GM21528 (cell line): ENCODE results near the gene CD2AP.
A peak's percentile ranks its signal among the peaks of the same experiment; 100 is the strongest.
"Not testable (repeated sequence)": the region's sequence is repeated elsewhere in the genome, so short reads cannot be mapped to it uniquely, and the experiment has no call there.

Source experiments
- ATAC-seq: cut with Tn5 transposase; IDR thresholded peaks from one replicate; pipeline ENCODE4 v1.9.1; 2021; ENCODE audit warnings: mild to moderate bottlenecking, moderate library complexity; ENCODE audit not compliant: unreplicated experiment, low FRiP score

Gene CD2AP, protein sequence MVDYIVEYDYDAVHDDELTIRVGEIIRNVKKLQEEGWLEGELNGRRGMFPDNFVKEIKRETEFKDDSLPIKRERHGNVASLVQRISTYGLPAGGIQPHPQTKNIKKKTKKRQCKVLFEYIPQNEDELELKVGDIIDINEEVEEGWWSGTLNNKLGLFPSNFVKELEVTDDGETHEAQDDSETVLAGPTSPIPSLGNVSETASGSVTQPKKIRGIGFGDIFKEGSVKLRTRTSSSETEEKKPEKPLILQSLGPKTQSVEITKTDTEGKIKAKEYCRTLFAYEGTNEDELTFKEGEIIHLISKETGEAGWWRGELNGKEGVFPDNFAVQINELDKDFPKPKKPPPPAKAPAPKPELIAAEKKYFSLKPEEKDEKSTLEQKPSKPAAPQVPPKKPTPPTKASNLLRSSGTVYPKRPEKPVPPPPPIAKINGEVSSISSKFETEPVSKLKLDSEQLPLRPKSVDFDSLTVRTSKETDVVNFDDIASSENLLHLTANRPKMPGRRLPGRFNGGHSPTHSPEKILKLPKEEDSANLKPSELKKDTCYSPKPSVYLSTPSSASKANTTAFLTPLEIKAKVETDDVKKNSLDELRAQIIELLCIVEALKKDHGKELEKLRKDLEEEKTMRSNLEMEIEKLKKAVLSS

GRCh38 chr6:47477497-47478232 is at the start of gene CD2AP:
CD2AP (plus strand) TSS chr6:47477789; CDS start chr6:47478245, 456 bp downstream.
- peak; percentile 81 for ATAC-seq

GRCh38 chr6:47428288-47428687 is 49.3 kb upstream of the CD2AP start:
- ATAC-seq: no peak

GRCh38 chr6:47428746-47429664 is 48.6 kb upstream of the CD2AP start:
- ATAC-seq: no peak

DNA sequence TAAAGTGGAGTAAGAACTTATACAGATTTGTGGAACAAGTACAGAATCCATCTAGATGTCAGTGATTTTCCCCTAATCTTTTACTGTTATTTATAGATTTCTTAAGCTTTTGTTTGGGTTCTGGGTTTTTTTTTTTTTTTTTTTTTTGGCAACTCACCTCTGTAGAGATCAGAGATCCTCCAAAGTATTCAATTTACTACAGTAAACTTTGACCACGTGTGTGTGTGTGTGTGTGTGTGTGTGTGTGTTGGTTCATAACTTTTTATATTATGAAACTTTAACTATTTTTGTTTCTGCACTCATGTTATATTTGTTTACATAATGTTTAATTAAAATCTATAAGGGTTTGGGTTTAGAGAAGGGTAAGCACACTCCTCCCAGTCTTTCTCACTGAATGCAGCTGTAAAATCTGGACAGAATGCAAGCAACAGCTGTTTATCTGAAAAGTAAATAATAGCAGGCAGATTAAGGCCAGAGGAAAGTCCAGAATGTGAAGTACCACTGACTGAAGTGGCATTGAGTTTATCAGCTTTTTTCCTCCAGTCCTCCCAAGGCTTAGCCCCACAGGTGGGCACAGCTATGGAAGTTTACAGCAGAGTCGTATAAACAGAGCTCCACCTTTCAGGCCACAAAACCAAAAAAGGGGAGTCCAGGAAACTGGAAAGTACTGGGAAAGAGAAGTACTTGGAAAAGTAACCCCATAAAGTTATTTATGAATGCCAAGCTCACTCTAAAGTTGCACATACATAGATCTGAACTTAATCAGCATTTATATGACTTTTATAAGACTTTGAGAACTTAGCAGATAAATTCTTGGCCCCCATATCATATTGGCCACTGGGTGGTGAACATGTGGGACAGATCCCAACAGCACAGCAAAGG is 43.0 kb upstream of the CD2AP start:
- ATAC-seq: no peak

GRCh38 chr6:47435254-47435612 is 42.4 kb upstream of the CD2AP start:
- ATAC-seq: no peak

DNA sequence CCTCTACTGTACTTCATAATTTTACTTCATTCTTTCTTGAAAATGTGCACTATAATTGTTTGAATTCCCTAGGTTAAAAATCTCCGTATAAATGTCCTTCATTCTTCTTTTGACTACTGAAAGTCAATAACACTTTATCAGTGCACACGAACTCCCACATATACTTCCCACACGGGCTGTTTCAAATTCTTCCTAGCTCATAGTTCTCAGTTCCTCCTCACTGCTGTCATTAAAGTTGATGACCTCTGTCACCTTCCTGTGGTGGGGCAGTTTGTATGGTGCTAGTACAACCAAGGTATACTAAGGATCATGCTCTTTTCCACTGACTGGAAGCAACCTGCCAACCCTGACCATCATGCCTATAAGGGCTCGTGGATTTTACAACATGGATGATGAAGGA is 40.0 kb upstream of the CD2AP start:
- ATAC-seq: peak; percentile 67

DNA sequence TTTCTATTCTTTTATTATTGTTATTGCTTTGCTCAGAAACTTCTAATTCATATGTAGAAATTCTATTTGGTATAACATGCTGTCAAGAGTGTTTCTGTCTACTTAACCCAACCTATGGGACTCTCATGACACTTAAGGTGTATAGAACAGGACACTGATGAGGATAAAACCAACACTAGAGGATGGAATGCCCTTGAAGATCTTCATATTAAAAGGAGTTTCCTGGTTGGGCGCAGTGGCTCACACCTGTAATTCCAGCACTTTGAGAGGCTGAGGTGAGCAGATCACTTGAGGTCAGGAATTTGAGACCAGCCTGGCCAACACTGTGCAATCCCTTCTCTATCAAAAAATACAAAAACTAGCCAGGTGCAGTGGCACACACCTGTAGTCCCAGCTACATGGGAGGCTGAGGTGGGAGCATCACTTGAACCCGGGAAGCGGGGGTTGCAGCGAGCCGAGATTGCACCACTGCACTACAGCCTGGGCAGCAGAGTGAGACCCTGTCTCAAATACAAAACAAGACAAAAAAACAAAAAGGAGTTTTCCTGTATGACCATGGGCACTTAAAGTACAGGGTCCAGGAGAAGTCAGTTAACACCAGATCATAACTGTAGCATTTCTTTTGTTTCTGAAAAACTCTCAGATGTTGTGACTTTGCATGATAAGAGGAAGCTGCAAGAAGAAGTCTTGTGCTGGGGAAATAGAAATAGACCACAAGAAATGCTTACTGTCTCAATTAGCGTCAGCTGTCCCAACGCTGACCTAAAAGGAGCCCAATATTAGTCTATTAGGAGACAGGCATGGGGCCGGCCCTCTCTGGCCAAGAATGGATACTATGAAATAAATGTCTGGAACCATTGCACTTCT is 38.9 kb upstream of the CD2AP start:
- peak; percentile 82 for ATAC-seq

DNA sequence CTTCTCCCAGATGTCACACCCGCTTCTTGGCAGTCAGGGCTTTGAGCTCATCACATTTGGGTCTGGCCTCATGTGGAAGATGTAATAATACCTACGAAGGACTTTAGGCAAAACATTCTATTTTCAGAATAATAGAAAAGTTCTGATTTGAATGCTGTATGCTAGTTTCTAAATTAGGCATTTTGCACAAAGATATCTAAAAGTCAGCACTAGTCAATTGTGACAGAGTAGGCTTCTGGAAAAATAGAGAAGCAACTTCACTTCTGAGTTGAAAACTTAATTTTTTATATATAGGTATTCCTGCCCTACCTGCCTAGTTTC is 38.3 kb upstream of the CD2AP start:
- ATAC-seq: no peak

- ATAC-seq: peak; percentile 59
Observed at GRCh38 chr6:47440719-47441118, 36.9 kb upstream of the CD2AP start.

DNA sequence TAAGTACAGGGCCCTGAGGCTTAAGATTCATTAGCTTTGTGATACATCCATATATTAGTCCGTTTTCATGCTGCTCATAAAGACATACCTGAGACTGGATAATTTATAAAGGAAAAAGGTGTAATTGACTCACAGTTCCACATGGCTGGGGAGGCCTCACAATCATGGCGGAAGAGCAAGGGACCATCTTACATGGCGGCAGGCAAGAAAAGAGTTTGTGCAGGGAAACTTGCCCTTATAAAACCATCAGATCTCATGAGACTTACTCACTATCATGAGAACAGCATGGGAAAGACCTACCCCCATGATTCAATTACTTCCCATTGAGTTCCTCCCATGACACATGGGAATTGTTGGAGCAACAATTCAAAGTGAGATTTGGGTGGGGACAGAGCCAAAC is 32.6 kb upstream of the CD2AP start:
- not testable (repeated sequence) for ATAC-seq

DNA sequence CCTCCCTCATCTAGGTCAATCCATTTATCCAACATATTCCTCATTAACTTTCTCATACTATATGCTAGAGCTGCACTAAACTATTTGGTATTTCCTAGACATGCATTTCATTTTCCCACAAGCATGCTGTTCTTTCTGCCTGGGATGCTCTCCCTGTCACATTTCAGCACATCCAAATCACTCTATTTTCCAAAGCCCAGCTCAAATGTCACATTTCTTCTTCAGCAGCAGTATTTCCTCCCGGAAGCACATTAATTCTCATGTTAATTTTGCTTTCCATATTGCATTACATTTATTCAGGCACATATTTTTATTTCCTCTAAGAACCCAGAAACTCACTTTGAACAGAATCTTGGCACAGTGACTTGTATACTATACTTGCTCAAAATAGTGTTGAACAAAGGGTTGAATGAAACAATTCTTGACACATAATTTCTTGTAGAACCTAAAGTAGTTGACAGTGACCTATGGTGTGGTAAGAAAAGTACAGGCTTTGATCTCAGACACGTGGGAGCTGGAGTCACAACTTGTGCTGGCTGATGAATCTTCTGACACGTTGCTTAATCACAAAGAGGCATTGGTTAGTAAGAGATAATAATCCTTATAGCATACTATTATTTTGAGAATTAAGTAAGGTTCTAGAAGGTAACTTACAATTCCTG is 30.8 kb upstream of the CD2AP start:
- no peak for ATAC-seq

DNA sequence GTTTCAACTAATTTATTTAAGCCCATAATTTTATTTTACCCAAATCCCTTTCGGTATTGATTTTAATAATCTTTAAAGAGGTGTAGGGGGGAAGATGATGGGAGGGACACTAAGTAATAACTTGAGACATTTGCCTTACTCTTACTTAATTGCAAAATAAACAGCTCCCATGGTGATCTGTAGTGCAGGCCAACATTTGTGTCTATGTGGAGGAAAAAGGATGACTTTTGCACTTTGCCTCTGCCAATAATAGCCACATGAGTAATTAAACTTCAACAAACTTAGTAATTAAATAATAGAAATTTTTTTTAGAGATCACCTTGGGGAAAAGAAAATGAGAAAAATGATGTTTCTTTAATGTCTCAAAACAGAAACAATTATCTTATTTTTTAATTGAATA is 29.9 kb upstream of the CD2AP start:
- no peak for ATAC-seq

GRCh38 chr6:47451162-47451561 is 26.4 kb upstream of the CD2AP start:
- no peak for ATAC-seq

- no peak for ATAC-seq
Observed at GRCh38 chr6:47452899-47453298, 24.7 kb upstream of the CD2AP start.

GRCh38 chr6:47453372-47453936 is 24.1 kb upstream of the CD2AP start:
- ATAC-seq: no peak

DNA sequence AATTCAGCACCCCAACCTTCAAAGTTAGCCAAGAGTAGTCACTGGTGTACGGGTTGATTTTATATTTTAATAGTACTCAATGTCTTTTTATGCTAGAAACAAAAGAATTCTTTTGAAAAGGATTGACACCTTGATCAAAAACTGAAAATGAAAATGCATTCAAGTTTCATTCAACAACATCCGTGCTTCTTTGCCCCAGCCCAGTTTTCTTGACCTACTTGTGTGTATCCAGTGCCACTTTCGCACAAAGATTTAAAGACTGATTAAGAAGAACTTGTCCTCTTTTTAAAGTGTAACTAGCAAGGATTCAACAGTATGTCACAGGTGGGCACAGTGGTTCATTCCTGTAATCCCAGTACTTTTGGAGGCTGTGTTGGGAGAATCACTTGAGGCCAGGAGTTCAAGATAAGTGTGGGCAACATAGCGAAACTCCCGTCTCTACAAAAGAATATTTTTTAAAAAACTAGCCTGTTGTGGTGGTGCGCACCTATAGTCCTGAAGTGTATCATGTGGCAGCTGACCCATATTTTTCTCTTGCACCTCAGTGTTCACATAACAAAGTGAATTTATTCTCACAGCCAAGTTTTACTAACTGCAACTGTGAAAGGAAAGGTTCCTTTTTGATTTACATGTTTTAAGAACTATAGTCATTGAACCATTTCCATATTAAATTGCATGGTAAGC is 22.7 kb upstream of the CD2AP start:
- no peak for ATAC-seq

- peak; percentile 72 for ATAC-seq
Observed at GRCh38 chr6:47455533-47456209, 21.9 kb upstream of the CD2AP start.
